ENCODE data around the gene TTC28. TPM values are rescaled to one million over a fixed set of nuclear protein-coding genes. Genes with fewer than 3 reads are reported as not detected.

The TTC28 gene
- total and polyA plus RNA-seq, 8 donors = 2.2 to 18.6 (median 11.5) TPM

DNA sequence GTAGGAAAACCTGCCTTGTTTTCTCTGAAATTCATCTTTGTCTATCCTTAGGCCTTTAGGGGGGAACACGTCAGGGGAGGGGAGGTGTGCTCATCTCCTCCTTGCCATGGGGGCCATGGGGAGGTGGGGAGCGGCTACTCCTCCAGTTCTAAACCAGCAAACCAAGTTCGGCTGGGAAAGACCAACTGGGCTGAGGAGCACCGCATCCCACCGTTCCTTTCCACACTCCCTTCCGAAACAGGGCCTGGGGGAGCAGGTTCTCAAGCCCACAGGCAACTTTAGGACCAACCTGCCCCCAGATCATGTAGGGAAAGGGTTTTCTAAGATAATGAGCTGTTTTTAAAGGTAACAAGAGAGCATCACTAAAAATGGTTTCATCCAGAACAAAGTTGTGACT, 683.1 kb downstream of the TTC28 start:
- no peak overlapping the region for H3K27ac ChIP-seq
- H3K27me3 ChIP-seq = no peaks in the 10 kb centered on the region
- no peaks in the 10 kb centered on the region for H3K9me3 ChIP-seq
- TF ChIP-seq, protein P1, sequence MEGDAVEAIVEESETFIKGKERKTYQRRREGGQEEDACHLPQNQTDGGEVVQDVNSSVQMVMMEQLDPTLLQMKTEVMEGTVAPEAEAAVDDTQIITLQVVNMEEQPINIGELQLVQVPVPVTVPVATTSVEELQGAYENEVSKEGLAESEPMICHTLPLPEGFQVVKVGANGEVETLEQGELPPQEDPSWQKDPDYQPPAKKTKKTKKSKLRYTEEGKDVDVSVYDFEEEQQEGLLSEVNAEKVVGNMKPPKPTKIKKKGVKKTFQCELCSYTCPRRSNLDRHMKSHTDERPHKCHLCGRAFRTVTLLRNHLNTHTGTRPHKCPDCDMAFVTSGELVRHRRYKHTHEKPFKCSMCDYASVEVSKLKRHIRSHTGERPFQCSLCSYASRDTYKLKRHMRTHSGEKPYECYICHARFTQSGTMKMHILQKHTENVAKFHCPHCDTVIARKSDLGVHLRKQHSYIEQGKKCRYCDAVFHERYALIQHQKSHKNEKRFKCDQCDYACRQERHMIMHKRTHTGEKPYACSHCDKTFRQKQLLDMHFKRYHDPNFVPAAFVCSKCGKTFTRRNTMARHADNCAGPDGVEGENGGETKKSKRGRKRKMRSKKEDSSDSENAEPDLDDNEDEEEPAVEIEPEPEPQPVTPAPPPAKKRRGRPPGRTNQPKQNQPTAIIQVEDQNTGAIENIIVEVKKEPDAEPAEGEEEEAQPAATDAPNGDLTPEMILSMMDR (IDR thresholded peaks at IDR 0.05) = no peak
- intact Hi-C loops (cut with DNase I) = no loop called here
- no peaks in the 10 kb centered on the region for H3K36me3 ChIP-seq
- DNase-seq (peak in 1 of 6 donors; percentile 23), FAIRE-seq (no peak), ATAC-seq (no peak)
- no peak overlapping the region for H3K4me3 ChIP-seq
- 88 to 89% methylated on average over 6 of the region's 6 CpGs for WGBS, 2 donors
- no peaks in the 10 kb centered on the region for H3K4me1 ChIP-seq

DNA sequence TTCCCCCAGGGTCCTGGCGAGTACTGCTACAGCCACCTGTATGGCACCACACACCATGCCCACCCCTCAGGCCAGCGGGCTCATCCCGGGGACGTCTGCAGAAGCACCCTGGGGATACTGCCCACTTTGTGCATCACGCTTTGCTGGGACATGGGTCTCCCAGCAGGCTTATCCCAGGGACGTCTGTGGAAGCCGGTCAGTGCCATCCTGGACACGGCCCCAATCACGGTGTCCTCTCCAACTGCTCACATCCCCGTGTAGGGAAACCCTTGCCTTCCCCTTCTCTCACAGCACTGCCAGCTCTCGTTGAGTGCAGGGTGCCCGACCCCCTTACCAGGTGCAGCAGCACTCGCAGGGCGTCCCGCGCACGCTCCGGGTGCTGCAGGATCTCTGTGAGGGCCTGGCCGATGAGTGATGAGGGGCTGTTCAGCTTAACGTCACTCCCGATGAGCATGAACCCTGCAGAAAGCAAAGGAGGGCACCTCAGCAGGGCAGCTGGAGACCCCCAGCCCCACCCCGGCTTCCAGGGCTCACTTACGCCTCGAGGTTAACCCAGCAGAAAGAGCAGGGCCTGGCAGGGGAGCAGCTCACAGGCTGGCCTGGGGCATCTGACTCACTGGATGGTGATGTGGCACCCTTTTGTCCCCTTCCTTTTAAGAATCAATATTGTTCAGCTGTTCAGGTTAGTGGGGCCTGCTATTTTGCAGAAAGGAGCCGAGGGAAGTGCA, 683.7 kb downstream of the TTC28 start:
- Histone ChIP-seq H3K4me1 (no peaks in the 10 kb centered on the region), H3K27me3 (no peaks in the 10 kb centered on the region), H3K27ac (no peak overlapping the region), H3K9me3 (no peaks in the 10 kb centered on the region), H3K4me3 (no peak overlapping the region), H3K36me3 (no peaks in the 10 kb centered on the region)
- 93 to 94% methylated on average over 25 of the region's 25 CpGs for WGBS, 2 donors
- TF ChIP-seq, protein P1 (IDR thresholded peaks at IDR 0.05) = no peak
- FAIRE-seq = no peak
- intact Hi-C loops (cut with DNase I) = no loop called here
- ATAC-seq = no peak
- peak in 1 of 6 donors; percentile 51 for DNase-seq

DNA sequence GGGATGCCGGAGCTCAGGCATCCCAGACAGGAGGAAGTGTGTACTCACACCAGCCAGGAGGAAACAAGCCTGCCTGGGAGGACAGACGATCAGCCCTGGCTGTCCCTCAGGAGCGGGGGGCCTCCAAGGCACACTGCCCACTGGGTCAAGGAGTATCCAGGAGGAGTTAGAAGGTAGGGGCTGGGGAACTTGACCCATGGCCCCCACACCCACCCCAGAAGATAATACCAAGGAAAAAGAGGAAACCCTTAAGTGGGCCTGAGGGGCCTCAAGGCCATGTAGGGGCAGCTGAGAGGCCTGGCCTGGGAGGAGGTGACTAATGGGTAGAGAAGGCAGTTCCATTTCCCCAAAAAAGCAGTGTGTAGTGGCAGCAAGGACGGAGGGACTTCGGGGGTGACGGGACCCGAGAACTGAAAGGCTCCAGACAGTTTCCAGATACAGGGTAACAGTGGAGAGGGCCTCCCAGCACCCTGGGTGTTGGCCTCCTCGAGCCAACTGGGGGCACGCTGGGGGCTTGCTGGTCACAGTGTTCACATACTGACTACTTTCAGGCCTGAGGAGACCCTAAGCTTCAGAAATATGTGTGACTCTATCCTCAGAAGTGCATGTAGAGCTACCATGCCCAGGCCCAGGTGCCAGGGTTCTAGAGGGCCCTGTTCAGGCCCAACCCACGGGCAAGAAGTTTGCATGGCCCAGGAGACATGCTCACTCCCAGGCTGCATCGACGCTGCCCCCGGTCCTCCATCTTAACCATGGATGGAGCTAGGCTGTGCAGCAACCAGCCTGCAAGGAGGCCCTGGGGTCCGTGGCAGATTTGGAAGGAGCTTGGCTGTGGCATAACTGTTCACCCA, 684.9 kb downstream of the TTC28 start:
- ATAC-seq = no peak
- no peaks in the 10 kb centered on the region for H3K27me3 ChIP-seq
- intact Hi-C loops (cut with DNase I) = no loop called here
- no peaks in the 10 kb centered on the region for H3K36me3 ChIP-seq
- H3K27ac ChIP-seq = no peak overlapping the region
- H3K9me3 ChIP-seq = no peaks in the 10 kb centered on the region
- no peak overlapping the region for H3K4me3 ChIP-seq
- no peaks in the 10 kb centered on the region for H3K4me1 ChIP-seq
- TF ChIP-seq, protein P1 (IDR thresholded peaks at IDR 0.05) = no peak
- DNase-seq = peak in 1 of 6 donors; percentile 40
- FAIRE-seq = no peak
- WGBS, 2 donors = 93 to 94% methylated on average over 14 of the region's 14 CpGs

DNA sequence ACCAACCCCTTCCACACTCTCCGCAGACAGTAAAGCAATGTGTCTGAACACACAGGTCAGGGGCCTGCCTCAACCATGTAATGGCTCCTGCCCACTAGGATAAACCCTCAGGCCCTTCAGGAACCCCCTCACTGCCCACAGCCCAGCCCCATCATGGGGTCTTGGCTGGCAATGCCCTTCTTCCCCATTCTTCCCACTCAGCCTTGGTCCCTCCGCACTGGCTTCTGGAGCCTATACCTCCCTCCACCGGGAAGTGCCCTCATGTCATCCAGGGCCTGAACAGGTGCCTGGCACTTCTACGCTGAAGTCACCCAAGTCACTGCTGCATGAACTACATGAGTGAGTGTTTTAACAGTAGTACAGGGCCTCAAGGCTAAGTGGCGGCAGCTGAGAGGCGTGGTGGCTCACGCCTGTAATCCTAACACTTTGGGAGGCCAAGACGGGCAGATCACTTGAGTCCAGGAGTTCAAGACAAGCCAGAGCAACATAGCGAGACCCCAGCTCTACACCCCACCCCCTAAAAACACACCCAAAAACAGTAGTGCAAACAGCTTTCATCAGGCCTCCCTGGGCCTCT, 685.8 kb downstream of the TTC28 start:
- WGBS, 2 donors = 93 to 94% methylated on average over 9 of the region's 9 CpGs
- Histone ChIP-seq H3K27ac (no peak overlapping the region), H3K27me3 (no peaks in the 10 kb centered on the region), H3K36me3 (no peaks in the 10 kb centered on the region), H3K4me1 (no peaks in the 10 kb centered on the region), H3K9me3 (no peaks in the 10 kb centered on the region), H3K4me3 (no peak overlapping the region)
- DNase-seq (peak in 1 of 6 donors; percentile 30), FAIRE-seq (no peak), ATAC-seq (no peak)
- intact Hi-C loops (cut with DNase I) = no loop called here
- TF ChIP-seq, protein P1 (IDR thresholded peaks at IDR 0.05) = no peak
